Keratinocyte (primary cell): ENCODE measurements around the gene ERC1. TPM values are rescaled to one million over a fixed set of nuclear protein-coding genes. Genes with fewer than 3 reads are reported as not detected.

Source experiments
- DNase-seq: peaks from one replicate; pipeline ENCODE4 v3.0.0-alpha.2; 2011; ENCODE audit warnings: low read depth, missing footprints, low spot score
- FAIRE-seq: peaks from 2 replicates; lab custom pipeline; 2011; peaks lifted over from hg19 to GRCh38; lab: Jason Lieb, UNC
- H2AFZ ChIP-seq: 2 replicates; pipeline ENCODE4 v1.6.0; 2012; ENCODE audit warnings: low read length, control low read depth, inconsistent platforms; ENCODE audit not compliant: control insufficient read depth
- H3K27ac ChIP-seq: 2 replicates; pipeline ENCODE4 v1.5.1; 2011; ENCODE audit warnings: low read length; ENCODE audit not compliant: control insufficient read depth, insufficient read depth
- H3K27me3 ChIP-seq: 3 replicates; pipeline ENCODE4 v1.6.0; 2011; ENCODE audit warnings: low read length; ENCODE audit not compliant: control insufficient read depth, insufficient read depth; ENCODE audit errors: extremely low read depth
- H3K36me3 ChIP-seq, 2 experiments: 2 replicates in 1 of 2; 3 replicates in 1 of 2; pipeline ENCODE4 v1.5.1; 2011; ENCODE audit warnings: low read length in 2 of 2, mild to moderate bottlenecking in 1 of 2; ENCODE audit not compliant: control insufficient read depth in 2 of 2, insufficient read depth in 2 of 2; ENCODE audit errors: extremely low read depth in 1 of 2
- H3K4me1 ChIP-seq: 3 replicates; pipeline ENCODE4 v1.5.1; 2011; ENCODE audit warnings: low read length; ENCODE audit not compliant: control insufficient read depth, insufficient read depth; ENCODE audit errors: extremely low read depth
- H3K4me2 ChIP-seq: 3 replicates; pipeline ENCODE4 v1.6.0; 2011; ENCODE audit warnings: low read depth, low read length; ENCODE audit not compliant: control insufficient read depth, insufficient read depth; ENCODE audit errors: extremely low read depth
- H3K4me3 ChIP-seq, 3 experiments: fragments of 200-600 bp in 1 of 3; sonication (generic) in 1 of 3; 2 replicates in 2 of 3; 3 replicates in 1 of 3; pipeline ENCODE4 v1.5.1; 2011 to 2016; ENCODE audit warnings: low read length in 3 of 3, mild to moderate bottlenecking in 3 of 3, control low read depth in 2 of 3, inconsistent platforms in 1 of 3, low read depth in 1 of 3, mixed read lengths in 1 of 3, mixed run types in 1 of 3, moderate library complexity in 1 of 3; ENCODE audit not compliant: control insufficient read depth in 2 of 3, insufficient read depth in 2 of 3; ENCODE audit errors: extremely low read depth in 1 of 3
- H3K79me2 ChIP-seq: 2 replicates; pipeline ENCODE4 v1.6.0; 2012; ENCODE audit warnings: low read length; ENCODE audit not compliant: control insufficient read depth, insufficient read depth
- H3K9ac ChIP-seq: 3 replicates; pipeline ENCODE4 v1.6.0; 2011; ENCODE audit warnings: low read length; ENCODE audit not compliant: control insufficient read depth, insufficient read depth; ENCODE audit errors: extremely low read depth
- H3K9me1 ChIP-seq: 3 replicates; pipeline ENCODE4 v1.6.0; 2011; ENCODE audit warnings: low read length; ENCODE audit not compliant: control insufficient read depth, insufficient read depth; ENCODE audit errors: extremely low read depth
- H3K9me3 ChIP-seq: 2 replicates; pipeline ENCODE4 v1.5.1; 2012; ENCODE audit warnings: low read depth, low read length; ENCODE audit not compliant: control insufficient read depth
- H4K20me1 ChIP-seq: 3 replicates; pipeline ENCODE4 v1.6.0; 2011; ENCODE audit warnings: low read length; ENCODE audit not compliant: control insufficient read depth, insufficient read depth; ENCODE audit errors: extremely low read depth
- CTCF ChIP-seq, 3 experiments: IDR thresholded peaks in 1 of 3; conservative IDR thresholded peaks in 1 of 3; optimal IDR thresholded peaks in 1 of 3; 2 replicates in 2 of 3; 3 replicates in 1 of 3; pipeline versions ENCODE3 to v1.5.1; 2011; ENCODE audit warnings: low read length in 3 of 3, mild to moderate bottlenecking in 3 of 3, moderate library complexity in 2 of 3, control low read depth in 1 of 3, inconsistent platforms in 1 of 3; ENCODE audit not compliant: insufficient read depth in 2 of 3; ENCODE audit errors: extremely low read depth in 1 of 3
- EZH2 ChIP-seq: IDR thresholded peaks from one replicate; pipeline ENCODE4 v1.6.1; 2012; ENCODE audit warnings: inconsistent platforms, mild to moderate bottlenecking, low read length, moderate library complexity
- dilution Hi-C: fragments of 300-500 bp; cut with MboI; formaldehyde crosslinking; loops from one replicate; pipeline ENCODE4 v1.7.0; 2020; ENCODE audit warnings: low sequenced_read_pairs; ENCODE audit not compliant: extremely low pct_ligation_motif_present
- polyA plus RNA-seq, 5 experiments: library from polyadenylated mRNA; depleted of rRNA in 3 of 5; stranded (reverse) in 3 of 5; stranded (forward) in 1 of 5; unstranded in 1 of 5; fragments of >200 nt; gene quantifications; 1 replicate in 1 of 5; 2 replicates in 3 of 5; 3 replicates in 1 of 5; pipeline versions ENCODE4 v1.2.1 to v1.2.3, GENCODE V29; 2011 to 2012; ENCODE audit warnings: missing spikeins in 2 of 5, low read depth in 1 of 5, low replicate concordance in 1 of 5

The ERC1 gene
- polyA plus RNA-seq, 1 donor (not counting 4 experiments of a cell fraction or from before 2014, with no cell fraction given): 16.1 TPM

- no peak overlapping the region for H3K4me2 ChIP-seq
- H3K36me3 ChIP-seq: no peaks in the 10 kb centered on the region
- FAIRE-seq (no peak), DNase-seq (no peak)
- no peaks in the 10 kb centered on the region for H3K9me3 ChIP-seq
- H3K27ac ChIP-seq: no peak overlapping the region
- H3K4me3 ChIP-seq: no peak overlapping the region
- no peaks in the 10 kb centered on the region for H4K20me1 ChIP-seq
- TF ChIP-seq EZH2: no peak
- no peak for TF ChIP-seq CTCF (optimal IDR thresholded peaks at IDR 0.05 in 1 of 3, IDR thresholded peaks at IDR 0.05 in 1 of 3, conservative IDR thresholded peaks at IDR 0.05 in 1 of 3; ENCODE audit: extremely low read depth in 1 of 3, insufficient read depth in 2 of 3, low read length in 3 of 3)
- dilution Hi-C loops: no loop called here
- H3K9ac ChIP-seq: no peak overlapping the region
- no peak overlapping the region for H2AFZ ChIP-seq
- no peaks in the 10 kb centered on the region for H3K27me3 ChIP-seq
- H3K79me2 ChIP-seq: no peaks in the 10 kb centered on the region
- H3K4me1 ChIP-seq: peaks cover 31% of the 10 kb centered on the region
- peaks cover 2% of the 10 kb centered on the region for H3K9me1 ChIP-seq
Measured at GRCh38 chr12:1515428-1515827, 524.4 kb downstream of the ERC1 start.

GRCh38 chr12:1517007-1517406, 526.0 kb downstream of the ERC1 start:
- H3K27me3 ChIP-seq: no peaks in the 10 kb centered on the region
- H3K4me3 ChIP-seq: peak overlapping the region in 1 of 3 experiments; percentile 38
- peak overlapping the region; percentile 74 for H3K27ac ChIP-seq
- no peaks in the 10 kb centered on the region for H3K36me3 ChIP-seq
- no peak overlapping the region for H2AFZ ChIP-seq
- peak; percentile 80 for FAIRE-seq
- no peaks in the 10 kb centered on the region for H3K9me3 ChIP-seq
- TF ChIP-seq EZH2 (no peak), CTCF (optimal IDR thresholded peaks at IDR 0.05 in 1 of 3, IDR thresholded peaks at IDR 0.05 in 1 of 3, conservative IDR thresholded peaks at IDR 0.05 in 1 of 3; ENCODE audit: extremely low read depth in 1 of 3, insufficient read depth in 2 of 3, low read length in 3 of 3) (peak; percentile 33 to 41 (median 33))
- H4K20me1 ChIP-seq: no peaks in the 10 kb centered on the region
- peaks cover 2% of the 10 kb centered on the region for H3K9me1 ChIP-seq
- dilution Hi-C loops: no loop called here
- peaks cover 31% of the 10 kb centered on the region for H3K4me1 ChIP-seq
- H3K4me2 ChIP-seq: peak overlapping the region; percentile 84
- H3K79me2 ChIP-seq: no peaks in the 10 kb centered on the region
- peak overlapping the region; percentile 60 for H3K9ac ChIP-seq
- DNase-seq: peak; percentile 54
